SIG-M5 (cell line): ENCODE data around the gene HBA2.
"Not testable (repeated sequence)": the region's sequence is repeated elsewhere in the genome, so short reads cannot be mapped to it uniquely, and the experiment has no call there.

ENCODE experiments used
- DNase-seq: peaks from one replicate; lab custom pipeline; 2025; lab: John Stamatoyannopoulos, UW

Gene HBA2

DNA sequence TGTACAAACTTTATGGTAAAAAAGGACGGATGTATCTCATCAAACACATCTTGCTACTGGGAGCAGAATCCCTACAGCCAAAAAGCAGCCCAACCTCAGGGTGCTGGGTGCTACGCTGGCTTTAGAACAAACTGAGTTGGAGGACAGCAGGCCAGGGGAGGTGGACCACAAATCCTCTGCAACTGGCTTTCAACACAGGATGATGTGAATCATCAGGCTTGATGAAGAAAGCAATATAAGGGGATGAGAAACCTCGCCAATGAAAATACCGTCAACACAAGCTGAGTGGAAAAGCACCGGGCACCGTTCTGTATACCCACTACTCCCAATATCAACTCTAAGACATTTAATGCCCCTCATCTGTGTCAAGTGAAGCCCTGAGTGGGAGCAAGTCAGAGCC, 21.8 kb downstream of the HBA2 start:
- DNase-seq = no peak

DNA sequence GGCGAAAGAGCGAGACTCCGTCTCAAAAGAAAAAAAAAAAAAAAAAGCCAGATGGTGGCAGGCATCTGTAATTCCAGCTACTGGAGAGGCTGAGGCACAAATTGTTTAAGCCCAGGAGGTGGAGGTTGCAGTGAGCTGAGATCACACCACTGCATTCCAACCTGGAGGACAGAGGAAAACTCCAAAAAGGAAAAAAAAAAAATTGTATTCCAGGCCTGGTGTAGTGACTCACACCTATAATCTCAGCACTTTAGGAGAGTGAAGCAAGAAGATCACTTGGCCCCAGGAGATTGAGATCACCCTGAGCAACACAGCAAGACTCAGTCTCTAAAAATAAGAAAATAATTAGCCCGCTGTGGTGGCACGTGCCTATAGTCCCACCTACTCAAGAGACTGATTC, 27.7 kb downstream of the HBA2 start:
- DNase-seq = no peak

DNA sequence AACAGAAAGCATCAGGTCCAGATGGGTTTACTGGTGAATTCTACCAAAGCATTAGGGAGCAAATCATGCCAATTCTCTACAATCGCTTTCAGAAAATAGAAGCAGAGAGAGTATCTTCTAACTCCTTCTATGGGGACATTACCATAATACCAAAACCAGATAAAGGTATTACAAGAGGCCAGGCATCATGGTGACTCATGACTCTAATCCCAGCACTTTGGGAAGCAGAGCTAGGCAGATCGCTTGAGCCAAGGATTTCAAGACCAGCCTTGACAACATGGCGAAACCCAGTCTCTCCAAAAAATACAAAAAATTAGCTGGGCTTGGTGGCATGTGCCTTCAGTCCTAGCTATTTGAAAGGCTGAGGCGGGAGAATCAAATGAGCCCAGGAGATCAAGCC, 30.6 kb downstream of the HBA2 start:
- no peak for DNase-seq

DNA sequence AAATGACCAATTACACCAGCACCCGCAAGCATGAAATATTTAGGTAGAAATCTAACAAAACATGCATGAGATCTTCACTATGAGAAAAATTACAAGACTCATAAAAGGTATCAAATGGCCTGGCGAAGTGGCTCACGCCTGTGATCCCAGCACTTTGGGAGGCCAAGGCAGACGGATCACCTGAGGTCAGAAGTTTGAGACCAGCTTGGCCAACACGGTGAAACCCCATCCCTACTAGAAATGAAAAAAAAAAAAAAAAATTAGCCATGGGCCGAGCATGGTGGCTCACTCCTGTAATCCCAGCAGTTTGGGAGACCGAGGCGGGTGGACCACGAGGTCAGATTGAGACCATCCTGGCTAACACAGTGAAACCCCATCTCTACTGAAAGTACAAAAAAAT, 31.4 kb downstream of the HBA2 start:
- not testable (repeated sequence) for DNase-seq

DNA sequence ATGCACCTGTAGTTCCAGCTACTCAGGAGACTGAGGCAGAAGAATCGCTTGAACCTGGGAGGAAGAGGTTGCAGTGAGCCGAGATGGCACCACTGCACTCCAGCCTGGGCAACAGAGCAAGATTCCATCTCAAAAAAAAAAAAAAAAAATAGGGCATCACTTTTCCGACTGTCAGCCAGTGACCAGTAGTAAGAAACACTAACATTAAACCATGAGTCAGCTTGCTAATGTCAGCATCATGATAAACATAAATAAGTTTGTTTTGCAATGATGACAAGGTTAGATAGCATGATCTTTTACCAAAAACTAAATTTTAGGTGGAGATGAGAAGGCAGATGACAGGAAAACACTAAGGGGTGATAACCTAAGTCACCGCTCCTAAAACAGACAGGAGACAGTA, 36.7 kb downstream of the HBA2 start:
- not testable (repeated sequence) for DNase-seq

DNA sequence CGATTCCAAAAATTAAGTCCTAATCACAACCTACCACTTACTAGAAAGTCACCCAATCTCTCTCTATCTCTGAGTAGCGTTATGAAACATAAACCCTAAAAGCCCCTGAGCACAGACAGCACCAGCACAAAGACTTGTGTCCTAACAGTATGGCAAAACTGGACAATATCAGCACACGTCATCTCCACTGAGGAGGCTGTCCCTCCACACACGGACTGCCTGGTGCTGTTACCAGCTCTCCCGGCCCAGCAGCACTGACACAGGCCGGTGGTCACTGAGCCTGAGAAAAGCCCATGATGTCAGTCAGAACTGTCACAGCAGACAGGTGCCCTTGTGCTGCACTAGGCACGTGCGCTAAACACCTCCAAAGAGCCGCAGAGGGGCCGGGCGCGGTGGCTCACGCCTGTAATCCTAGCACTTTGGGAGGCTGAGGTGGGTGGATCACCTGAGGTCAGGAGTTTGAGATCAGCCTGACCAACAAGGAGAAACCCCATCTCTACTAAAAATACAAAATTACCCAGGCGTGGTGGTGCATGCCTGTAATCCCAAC, 39.0 kb downstream of the HBA2 start:
- not testable (repeated sequence) for DNase-seq

DNA sequence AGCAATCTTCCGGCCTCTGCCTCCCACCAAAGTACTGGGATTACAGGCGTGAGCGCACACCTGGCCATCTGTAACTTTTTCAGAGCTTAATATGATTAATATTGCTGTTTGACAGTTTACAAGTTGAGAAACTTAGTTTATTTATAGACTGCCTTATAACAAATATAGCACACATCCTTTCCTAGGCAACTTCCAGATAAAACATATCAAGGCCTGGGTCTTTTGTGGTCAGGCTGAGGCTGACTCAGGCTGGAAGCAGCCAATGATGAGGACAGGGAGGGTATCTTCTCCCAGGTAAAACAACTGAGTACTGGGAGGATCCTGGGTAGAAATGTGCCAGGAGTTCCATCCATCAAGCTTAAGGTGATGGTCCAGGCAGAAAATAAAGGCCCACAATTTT, 40.3 kb downstream of the HBA2 start:
- no peak for DNase-seq

DNA sequence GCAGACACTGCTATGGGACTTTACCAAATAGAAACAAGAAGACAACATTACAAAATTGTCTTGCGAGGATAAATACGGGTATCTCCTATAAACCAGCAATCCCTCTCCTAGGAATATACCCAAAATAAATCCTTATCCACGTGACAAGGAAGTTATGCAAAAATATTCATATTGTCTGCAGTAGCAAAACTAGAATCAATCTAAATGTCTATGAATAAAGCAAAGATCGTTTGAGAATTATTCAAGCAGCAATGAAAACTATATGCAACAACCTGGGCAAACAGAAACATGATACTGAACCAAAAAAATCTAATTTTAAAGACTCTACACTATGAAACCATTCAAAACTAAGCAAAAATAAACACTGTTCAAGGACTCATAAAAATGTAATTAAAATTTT, 47.3 kb downstream of the HBA2 start:
- DNase-seq = no peak
